ENCODE data around the gene STPG4.
"Not testable (repeated sequence)": the region's sequence is repeated elsewhere in the genome, so short reads cannot be mapped to it uniquely, and the experiment has no call there.

Gene STPG4

DNA sequence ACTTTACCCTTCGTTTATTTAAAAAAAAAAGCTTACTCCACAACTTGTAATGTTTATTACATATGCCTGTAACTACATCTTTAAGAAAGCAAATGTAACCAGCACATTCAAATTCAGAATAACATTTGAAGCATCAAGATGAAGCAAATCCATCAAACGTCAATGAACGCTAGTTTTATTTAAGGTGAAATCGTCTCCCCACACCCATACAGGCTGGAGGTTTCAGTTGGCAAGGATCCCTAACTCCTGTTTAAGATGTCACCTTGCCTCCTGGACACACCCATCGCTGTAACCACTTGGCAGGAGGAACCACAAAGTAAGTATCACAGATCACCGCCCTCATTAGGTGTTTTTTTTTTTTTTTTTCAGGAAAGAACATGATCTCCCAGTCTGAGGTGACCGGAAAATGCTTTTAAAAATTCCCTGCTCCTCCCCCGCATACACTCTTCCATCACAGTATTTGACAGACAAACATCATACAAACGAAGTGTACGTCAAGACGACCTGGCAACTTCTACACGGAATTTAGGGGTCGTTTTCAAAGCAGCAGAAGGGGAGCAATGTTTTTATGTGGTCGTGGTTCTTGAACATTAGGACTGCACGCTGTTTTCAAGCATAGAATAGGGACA lies 19.7 kb upstream of the STPG4 start:
- intact Hi-C loops (cut with DNase I) = loop anchor here (5.0 kb wide), 1 partner anchor 103 kb away; no protein-coding TSS in a partner anchor
- no peak for DNase-seq

GRCh38 chr2:47173986-47174732 lies 19.1 kb upstream of the STPG4 start:
- intact Hi-C loops (cut with DNase I) = loop anchor here (5.0 kb wide), 1 partner anchor 102 kb away; no protein-coding TSS in a partner anchor
- no peak for DNase-seq

DNA sequence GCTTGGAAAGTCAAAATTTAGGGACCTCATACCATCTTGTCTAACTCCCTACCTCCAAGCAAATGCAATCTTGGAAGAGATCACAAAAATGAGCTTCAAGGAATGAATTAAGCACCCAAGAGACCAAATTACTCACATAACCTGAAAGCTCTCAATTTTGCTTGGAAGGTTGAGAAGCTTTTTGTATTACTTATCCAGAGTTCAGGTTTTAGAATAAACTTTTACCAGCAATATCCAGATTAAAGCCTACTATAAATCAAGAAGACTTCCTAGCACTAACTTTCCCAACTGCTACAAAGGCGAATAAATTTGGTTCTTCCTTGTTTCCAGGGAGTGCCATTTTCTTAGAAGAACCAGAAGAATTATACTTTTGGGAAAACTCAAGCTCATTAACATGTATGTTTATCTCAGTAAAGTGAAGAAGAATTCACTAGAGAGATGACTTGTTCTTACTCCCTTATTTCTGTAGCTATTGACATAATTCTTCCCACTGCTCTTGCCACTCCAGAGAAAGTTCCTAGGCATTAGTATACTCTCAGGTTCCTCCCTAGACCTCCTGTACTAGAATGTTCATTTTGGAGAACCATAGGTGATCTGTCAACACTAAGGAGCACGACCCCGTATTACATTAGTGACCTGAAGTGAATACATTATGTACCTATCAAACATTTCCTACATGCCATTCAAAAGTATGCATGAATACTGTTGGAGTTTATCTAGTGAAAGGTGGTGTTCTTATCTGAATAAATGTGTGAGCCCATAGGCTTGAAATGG lies 18.0 kb upstream of the STPG4 start:
- intact Hi-C loops (cut with DNase I) = loop anchor here (5.0 kb wide), 1 partner anchor 101 kb away; no protein-coding TSS in a partner anchor
- DNase-seq = no peak

- no peak for DNase-seq
These were observed 17.2 kb upstream of the STPG4 start for GRCh38 chr2:47172156-47172921.

DNA sequence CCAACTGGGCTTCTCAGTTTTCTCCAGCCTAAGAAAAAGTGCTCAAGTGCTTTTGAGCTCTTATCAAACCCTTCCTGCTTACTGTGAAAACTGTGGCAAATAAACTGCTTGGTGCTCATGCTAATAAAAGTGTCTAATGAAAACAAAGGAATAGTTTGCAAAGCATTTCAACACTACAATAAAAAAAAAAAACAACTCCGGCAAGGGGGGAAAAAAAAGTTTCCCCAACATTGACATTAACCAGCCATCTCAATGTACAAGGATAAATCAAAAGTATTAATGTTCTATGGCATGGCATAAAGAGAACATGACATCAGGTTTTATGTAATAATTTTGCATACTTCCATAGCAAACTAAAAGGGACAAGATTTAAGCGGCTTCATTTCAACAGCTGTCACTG lies 14.7 kb upstream of the STPG4 start:
- DNase-seq = no peak
- intact Hi-C loops (cut with DNase I) = loop anchor here (5.0 kb wide), 1 partner anchor 97 kb away; no protein-coding TSS in a partner anchor

More at GRCh38 chr2:47172156-47172921, 17.2 kb upstream of the STPG4 start:
- intact Hi-C loops (cut with DNase I) = loop anchor here (5.0 kb wide), 1 partner anchor 100 kb away; no protein-coding TSS in a partner anchor

DNA sequence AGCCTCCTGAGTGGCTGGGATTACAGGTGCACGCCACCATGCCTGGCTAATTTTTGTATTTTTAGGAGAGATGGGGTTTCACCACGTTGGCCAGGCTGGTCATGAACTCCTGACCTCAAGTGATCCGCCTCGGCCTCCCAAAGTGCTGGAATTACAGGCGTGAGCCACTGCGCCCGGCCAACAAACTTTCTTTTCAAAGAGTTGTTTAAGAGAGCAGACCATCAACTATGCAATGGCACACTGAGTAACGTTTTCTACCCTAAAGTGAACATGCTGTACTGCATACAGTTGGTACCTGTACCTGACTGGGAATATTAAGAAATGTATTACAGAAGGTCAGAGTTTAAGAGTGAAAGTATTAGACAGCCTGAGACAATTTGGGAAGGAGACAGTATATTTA lies 13.8 kb upstream of the STPG4 start:
- DNase-seq; intact Hi-C loops (cut with DNase I): not testable (repeated sequence)

GRCh38 chr2:47167149-47167548 lies 12.0 kb upstream of the STPG4 start:
- intact Hi-C loops (cut with DNase I) = no loop called here
- no peak for DNase-seq

DNA sequence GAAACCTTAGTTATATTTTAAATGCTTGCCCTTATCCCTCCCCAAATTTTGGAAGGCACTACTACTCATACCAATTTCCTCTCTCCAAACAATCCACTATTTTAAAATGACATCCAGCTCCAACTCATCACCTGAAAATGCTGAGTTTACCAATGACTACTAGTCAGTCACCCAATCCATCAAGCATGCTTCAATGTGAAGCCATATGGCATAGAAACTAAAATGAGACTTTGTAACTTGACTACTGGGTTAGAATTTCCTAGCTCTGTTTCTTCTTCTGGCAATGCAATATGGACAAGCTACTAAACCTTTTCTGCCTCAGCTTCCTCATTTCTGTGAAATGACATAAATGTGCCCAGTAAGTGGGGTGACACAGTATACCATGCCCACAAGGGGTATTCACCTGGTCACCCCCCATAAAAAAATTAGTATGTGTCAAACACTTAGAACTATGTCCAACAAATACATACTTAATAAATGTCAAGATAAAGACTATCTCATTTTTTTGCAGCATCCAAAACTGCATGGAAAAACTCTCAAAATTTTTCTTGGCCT lies 10.0 kb upstream of the STPG4 start:
- no peak for DNase-seq
- intact Hi-C loops (cut with DNase I) = no loop called here

DNA sequence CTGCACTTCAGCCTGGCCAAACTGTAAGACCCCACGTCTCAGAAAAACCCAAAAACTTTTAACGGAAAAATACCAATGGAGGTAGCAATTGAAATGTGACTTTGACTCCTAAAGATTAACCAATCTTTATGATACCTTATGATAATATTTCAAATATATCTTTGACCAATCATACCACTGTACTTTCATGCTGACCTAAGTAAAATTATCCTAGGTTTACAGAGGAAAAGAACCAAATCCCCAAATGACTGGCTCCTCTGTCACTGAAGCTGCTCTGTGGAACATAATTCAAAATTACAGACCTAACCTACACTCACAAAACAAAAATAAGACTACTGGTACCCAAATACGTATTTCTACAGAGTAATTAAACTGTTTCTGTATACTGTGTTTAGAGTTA lies 7.7 kb upstream of the STPG4 start:
- no peak for DNase-seq
- intact Hi-C loops (cut with DNase I) = no loop called here

- no peak for DNase-seq
- intact Hi-C loops (cut with DNase I) = no loop called here
These were observed 6.4 kb upstream of the STPG4 start for GRCh38 chr2:47161475-47161874.

DNA sequence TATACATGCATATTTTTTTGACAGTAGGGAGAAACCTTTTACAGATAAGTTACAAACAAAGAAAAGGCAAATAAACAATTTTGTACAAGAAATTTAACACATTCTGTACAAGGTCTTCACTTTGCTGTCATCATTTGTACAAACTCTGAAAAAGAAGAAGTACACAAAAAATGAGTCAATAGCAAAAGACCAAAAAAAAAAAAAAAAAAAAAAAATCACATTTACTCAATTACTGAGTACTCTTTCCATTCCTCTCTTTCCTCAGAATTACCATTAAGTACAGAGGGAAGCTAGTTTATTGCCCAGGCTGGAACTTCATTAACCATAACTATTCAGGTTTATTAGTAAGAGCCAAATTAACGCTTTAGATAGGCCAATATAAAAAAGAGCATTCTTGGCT lies 5.6 kb upstream of the STPG4 start:
- intact Hi-C loops (cut with DNase I) = no loop called here
- DNase-seq = no peak

DNA sequence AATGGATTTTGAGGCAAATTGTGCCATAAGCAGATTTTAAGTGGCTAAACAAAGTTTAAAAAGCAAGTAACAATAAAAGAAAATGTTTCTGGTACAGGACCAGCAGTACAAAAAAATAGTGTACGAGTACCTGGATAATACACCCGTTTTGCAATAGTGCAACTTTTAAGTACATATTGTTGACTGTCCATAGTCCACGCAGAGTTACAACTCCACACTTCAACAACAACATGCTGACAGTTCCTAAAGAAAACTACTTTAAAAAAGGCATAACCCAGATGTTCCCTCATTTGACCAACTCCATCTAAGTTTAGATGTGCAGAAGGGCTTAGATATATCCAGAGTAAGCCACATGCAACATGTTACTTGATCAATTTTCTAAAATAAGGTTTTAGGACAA lies 5.1 kb upstream of the STPG4 start:
- no peak for DNase-seq
- intact Hi-C loops (cut with DNase I) = no loop called here

DNA sequence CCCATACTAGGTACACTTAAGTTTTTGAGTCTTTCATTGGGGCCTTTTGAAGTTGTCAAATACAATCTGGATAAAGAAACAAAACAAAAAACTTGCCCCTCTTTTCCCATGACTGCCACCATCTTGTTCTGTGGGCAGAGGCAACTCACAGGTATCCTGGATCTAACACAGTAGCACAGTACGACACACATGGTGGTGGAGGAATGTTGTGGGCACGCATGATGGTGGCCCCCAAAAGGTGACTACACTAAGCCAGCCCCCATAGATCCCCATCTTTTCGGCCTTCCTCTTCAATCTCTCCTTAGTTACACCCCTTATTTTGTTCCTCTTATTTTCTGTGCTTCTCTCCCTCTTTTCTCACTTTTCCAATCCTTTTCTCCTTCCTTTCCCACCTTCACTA lies 4.5 kb upstream of the STPG4 start:
- no peak for DNase-seq
- intact Hi-C loops (cut with DNase I) = no loop called here

GRCh38 chr2:47158576-47158975 lies 3.5 kb upstream of the STPG4 start:
- no peak for DNase-seq
- intact Hi-C loops (cut with DNase I) = no loop called here

DNA sequence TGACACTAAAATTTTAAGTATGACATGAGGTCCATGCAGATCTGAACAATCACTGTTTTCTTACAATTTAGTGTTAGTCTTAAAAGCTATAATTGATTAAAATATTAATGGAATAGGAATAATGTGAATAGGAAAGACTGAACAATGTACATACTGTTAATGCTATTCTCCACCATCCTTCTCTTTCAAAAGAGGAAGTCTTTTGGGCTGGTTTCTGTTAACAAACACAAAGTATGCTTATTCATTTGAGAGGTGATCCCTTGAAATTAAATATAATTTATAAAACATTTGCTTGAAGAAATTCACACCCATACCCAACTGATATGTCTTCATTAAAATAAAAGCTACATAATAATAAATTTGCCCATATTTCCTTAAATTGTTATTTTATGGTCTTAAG lies 2.3 kb downstream of the STPG4 start:
- no peak for DNase-seq
- intact Hi-C loops (cut with DNase I) = no loop called here

DNA sequence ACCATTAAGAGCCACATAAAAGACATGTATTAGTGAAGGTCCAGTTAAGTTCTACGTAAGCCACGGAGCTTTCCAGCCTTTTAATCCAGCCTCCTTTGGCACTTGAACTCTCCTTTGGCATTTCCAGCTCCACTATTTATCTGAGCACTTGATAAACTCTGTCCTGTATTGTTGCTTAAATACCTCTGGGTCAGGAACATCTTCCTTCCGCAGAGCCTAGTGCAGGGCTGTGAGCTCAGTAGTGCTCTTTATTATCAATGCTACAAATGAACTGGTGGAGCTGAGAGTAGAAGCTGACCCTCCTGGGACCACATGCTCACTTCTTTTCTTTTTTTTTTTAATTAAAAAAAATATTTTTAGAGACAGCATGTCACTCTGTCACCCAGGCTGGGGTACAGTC lies 4.9 kb downstream of the STPG4 start:
- intact Hi-C loops (cut with DNase I) = no loop called here
- DNase-seq = no peak

- intact Hi-C loops (cut with DNase I) = no loop called here
- DNase-seq = no peak
These were observed 8.1 kb downstream of the STPG4 start for GRCh38 chr2:47147021-47147420.

DNA sequence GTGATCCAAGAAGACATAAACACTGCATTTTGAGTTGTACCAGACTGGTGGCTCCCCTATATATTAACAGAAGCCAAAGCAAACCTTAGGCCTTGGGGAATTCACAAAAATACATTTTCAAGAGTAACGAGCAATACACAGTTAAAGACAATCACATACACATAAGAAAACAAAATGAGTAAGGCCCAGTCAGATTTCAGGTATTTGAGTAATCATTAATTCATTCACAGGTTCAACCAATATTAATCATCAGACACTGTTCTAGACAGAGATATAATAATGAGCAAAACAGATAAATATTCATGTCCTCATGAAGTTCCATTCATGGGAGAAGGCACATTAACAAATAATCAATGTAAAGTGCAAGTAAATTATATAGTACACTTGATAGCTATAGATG lies 9.6 kb downstream of the STPG4 start:
- intact Hi-C loops (cut with DNase I) = no loop called here
- DNase-seq = no peak

DNA sequence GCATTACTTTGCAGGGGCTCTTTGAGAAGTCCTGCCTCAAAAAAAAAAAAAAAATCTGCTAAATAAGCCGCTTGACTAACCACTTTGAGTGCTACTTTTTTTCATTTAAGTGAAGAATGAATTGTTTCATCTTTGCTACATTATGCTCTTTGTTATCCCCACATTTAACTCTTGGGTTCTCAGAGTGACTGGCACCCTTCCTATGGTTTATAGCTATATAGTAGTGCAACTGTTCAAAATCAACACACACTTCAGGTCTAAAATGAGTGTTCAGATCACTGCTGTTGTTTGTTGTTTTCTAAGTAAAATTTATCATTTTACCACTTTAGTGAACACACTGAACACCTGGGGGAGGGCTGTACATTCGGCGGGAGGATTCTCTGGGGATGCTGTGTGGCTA lies 13.6 kb downstream of the STPG4 start:
- no peak for DNase-seq
- intact Hi-C loops (cut with DNase I) = no loop called here

DNA sequence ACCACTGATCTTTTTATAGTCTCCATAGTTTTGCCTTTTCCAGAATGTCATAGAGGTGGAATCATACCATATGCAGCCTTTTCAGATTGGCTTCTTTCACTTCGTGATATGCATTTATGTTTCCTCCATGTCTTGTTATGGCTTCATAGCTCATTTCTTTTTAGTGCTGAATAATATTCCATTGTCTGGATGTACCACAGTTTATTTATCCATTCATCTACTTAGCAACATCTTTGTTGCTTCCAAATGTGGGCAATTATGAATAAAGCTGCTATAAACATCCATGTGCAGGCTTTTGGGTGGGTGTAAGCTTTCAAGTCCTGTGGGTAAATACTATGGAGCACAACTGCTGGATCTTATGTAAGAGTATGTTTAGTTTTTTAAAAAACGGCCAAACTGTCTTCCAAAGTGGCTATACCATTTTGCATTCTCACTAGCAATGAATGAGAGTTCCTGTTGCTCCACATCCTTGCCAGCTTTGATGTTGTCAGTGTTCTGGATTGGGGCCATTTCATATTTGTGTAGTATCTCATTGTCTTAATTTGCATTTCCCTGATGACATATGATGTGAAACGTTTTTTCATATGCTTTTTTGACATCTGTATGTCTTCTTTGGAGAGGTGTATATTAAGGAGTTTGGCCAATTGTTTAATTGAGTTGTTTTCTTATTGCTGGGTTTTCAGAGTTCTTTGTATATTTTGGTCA lies 20.6 kb downstream of the STPG4 start:
- no peak for DNase-seq
- intact Hi-C loops (cut with DNase I) = no loop called here
